HG03565 (cell line): Measurements from ENCODE around the gene JUND.

ENCODE experiments used
- ATAC-seq: cut with Tn5 transposase; IDR thresholded peaks from one replicate; pipeline ENCODE4 v1.9.1; 2021; ENCODE audit warnings: mild to moderate bottlenecking, moderate library complexity; ENCODE audit not compliant: unreplicated experiment

JUND gene

DNA sequence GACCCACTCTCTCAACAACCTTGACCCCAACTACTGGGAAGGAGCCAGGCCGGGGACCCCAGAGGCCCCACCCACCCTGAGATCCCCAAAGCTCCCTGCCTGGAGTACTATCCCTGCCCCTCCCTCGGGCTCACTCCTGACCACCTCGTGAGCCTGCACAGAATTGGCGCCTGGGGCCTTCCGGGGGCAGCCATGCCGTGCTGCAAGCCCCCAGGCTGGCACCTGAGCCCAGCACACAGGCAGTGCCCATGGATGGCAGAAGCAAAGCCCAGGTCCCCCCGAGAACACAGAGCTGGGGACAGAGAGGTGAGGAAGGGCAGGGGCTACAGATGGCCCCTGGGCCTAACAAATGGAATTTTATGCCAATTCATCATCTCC, 27.5 kb upstream of the JUND start:
- no peak for ATAC-seq

GRCh38 chr19:18308051-18308947, 26.9 kb upstream of the JUND start:
- ATAC-seq, result no peak

GRCh38 chr19:18307271-18307681, 25.9 kb upstream of the JUND start:
- ATAC-seq, result no peak

DNA sequence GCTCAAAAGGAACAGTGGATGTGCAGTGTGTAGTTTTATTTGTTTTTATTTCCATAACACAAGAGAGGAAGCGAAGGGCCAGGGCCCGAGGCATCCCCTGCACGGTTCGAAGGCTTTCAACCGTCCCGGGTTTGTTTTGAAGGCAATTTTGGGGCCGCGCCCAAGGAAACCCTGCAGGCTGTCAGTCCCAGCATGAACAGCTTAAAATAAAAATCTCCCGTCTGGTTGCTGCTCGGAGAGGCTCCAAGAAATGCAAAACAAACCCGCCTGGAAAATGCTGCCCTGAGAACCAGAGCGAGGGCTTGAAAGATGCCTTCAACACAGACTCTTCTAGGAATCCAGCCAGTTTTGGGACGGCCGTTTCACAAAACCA, 25.5 kb upstream of the JUND start:
- ATAC-seq, result no peak

GRCh38 chr19:18306209-18306887, 24.9 kb upstream of the JUND start:
- no peak for ATAC-seq

GRCh38 chr19:18304458-18305310, 23.3 kb upstream of the JUND start:
- no peak for ATAC-seq

GRCh38 chr19:18304208-18304457, 22.7 kb upstream of the JUND start:
- ATAC-seq, result no peak

GRCh38 chr19:18301718-18302111, 20.3 kb upstream of the JUND start:
- no peak for ATAC-seq

DNA sequence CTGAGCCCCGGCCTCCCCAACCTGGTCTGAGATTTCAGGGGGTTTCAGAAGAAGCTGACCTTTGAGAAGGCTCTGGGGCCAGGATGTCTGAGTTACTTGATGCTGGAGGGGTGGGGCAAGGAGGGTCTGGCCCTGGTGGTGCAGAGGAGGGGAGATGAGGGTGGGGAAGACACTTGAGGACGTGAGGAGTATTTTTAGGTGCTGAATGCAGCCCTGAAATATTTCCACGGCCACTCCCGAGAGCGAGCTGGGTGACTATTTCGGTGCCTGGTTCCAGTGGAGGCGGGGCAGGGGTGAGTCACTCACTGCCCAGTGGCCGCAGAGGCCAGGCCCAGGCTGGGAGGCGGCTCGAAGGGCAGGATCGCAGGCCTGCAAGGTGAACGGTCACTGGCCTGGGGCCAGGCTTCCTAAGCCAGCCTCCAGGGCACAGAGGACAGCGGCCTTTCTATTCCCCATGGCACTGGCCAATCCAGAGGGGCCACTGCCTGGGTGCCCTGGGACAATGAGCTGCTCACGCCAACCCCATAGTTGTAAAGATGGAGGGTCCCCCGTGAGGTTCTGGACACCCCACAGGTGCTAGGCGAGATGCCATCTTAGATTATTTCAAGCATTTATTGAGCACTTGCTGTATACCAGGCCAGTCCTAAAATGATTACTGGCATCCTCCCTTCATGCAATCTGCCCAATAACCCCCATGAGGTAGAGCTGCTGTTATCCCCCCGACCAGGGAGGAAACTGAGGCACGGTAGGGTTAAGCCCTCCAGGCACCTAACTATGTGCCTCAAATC, 19.7 kb upstream of the JUND start:
- ATAC-seq, result no peak

GRCh38 chr19:18299654-18300053, 18.2 kb upstream of the JUND start:
- ATAC-seq, result no peak

GRCh38 chr19:18298601-18299000, 17.2 kb upstream of the JUND start:
- ATAC-seq, result no peak

DNA sequence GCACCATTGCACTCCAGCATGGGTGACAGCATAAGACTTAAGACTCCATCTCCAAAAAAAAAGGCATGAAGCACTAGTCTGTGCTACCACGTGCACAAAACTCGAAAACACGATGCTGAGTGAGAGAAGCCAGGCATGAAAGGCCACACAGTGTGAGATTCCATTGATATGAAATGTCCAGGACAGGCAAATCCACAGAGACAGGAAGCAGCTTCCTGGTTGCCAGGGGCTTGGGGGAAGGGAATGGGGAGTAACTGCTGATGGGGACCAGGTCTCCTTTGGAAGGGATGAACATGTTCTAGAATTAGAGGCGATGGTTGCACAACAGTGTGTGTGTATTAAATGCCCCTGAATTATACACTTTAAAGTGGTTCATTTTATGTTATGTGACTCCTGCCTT, 15.9 kb upstream of the JUND start:
- ATAC-seq, result no peak

- no peak for ATAC-seq
Measured at GRCh38 chr19:18295034-18295451, 13.6 kb upstream of the JUND start.

- no peak for ATAC-seq
Measured at GRCh38 chr19:18294467-18294864, 13.0 kb upstream of the JUND start.

DNA sequence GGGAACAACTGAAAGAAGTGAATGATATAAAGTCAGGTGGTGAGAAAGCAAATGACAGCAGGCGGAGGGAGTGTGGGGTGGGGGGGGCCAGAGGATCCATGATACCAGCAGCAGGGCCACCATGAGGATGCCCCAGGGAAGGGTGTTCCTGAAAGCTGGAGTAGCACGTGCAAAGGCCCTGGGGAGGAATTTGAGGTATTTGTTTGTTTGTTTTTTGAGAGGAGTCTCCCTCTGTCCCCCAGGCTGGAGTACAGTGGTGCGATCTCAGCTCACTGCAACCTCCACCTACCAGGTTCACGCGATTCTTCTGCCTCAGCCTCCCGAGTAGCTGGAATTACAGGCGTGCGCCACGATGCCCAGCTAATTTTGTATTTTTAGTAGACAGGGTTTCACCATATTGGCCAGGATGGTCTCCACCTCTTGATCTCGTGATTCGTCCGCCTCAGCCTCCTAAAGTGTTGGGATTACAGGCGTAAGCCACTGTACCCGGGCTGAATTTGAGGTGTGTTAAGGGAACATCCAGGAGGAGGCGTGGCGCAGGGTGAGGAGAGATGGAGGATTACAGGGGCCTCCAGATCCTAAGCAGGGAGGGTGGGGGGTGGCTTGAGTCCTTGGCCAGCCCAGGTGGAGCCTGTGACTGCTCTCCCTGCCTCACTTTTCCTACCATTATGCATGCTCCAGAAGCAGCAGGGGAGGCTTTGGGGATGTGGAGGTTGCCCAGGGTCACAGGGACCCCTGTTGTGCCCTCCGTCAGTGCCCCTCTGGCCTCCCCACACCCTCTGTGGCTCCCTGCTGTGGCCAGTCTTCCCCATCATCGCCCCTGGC, 12.4 kb upstream of the JUND start:
- ATAC-seq, result no peak

- ATAC-seq, result no peak
Measured at GRCh38 chr19:18292810-18293641, 11.6 kb upstream of the JUND start.

DNA sequence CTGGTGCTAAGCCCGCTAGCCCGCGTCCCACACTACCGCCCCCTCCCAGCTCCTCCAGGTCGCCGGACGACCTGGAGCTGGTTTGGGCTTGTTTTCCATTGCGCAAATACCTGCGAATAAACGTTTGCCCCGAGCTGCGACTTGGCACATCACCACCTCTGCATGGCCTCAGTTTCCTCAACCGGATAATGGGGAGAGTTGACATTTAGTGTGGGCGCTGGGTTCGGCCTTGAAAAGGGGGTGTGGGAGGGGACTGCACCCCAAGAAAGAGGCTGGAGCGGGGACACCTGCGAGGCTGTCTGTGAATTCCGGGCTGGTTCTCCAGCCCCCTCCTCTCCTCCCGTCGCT, 11.0 kb upstream of the JUND start:
- ATAC-seq, result no peak

DNA sequence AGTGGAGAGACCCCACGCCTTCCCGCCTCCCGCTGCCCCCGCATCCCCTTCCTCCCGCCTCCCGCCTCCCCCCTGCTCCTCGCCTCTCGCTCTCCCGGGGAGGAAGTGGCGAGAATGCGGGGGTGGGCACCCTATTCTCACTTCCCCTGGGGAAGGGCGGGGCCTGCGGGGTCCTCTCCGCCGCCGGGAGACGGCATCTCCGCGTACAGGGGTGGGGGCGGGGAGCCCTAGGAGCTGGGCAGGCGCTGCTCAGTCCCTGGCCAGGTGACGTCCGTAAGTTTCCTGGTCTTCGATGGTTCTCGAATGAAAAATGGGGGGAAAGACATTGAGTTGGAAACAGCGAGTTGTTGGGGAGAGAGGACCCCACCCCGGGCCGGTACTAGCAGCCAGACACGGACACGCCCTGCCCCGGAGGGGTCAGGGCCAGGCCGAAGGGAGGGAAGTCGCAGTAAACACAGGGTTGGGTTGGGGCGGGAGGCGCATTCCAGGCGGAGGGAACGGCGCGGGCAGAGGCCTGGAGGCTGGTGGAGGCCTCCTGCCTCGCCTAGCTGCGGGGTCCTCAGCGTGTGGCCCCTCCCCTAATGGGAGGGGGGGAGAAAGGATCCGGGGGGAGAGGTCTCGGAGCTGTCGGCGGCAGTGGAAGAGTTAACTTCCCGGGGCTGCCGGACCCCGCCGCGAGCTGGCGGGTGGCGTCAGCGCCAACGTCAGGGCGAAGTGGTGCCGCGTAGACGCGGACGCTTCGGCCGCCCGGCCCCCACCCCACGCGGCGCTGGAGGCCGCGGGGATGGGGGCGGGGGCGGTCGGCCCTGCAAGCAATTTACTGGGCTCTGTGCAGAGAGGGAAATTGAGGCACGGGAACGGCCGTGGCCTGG, 10.4 kb upstream of the JUND start:
- no peak for ATAC-seq
